Spleen (tissue), 7 donors: ENCODE results near the gene RASSF6.

Source experiments
- CTCF ChIP-seq, 11 experiments: fragments of 200-600 bp in 7 of 11; fragments of 450-650 bp in 4 of 11; sonication (generic) in 4 of 11; IDR thresholded peaks in 8 of 11; conservative IDR thresholded peaks in 3 of 11; 1 replicate in 7 of 11; 2 replicates in 4 of 11; pipeline versions ENCODE4 v1.4.0 to v1.8.0; 2016 to 2021; ENCODE audit warnings: antibody characterized with exemption in 11 of 11, inconsistent platforms in 4 of 11, mild to moderate bottlenecking in 1 of 11
- POLR2A ChIP-seq, 3 donors: fragments of 450-650 bp; IDR thresholded peaks; one replicate each; pipeline ENCODE4 v1.5.1; 2017; ENCODE audit warnings: antibody characterized with exemption in 3 of 3, mild to moderate bottlenecking in 1 of 3
- donor health status: DM: no; HTN: no; CAD: no; lungs with moderate emphysema.
- donor health status: DM: no; HTN: no; CAD: no.
- donor health status: DM: no; HTN: no; CAD: no.

- TF ChIP-seq CTCF (IDR thresholded peaks at IDR 0.05 in 8 of 11, conservative IDR thresholded peaks at IDR 0.05 in 3 of 11) (no peak), POLR2A (IDR thresholded peaks at IDR 0.05) (no peak)
Observed at GRCh38 chr4:73609706-73610105, 10.5 kb downstream of the RASSF6 start.
